ENCODE data around the gene FAM151B.

The FAM151B gene, protein sequence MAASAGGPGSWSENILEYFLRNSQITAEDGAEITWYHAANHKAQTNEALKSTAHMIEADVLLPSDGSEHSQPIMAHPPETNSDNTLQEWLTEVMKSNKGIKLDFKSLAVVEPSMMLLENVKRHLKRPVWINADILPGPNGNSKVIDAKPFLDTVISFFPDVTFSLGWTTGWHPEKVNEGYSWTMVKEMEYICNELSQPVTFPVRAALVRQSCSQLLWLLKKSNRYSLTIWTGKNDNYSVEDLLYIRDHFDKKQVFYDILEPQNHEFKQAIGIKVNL

DNA sequence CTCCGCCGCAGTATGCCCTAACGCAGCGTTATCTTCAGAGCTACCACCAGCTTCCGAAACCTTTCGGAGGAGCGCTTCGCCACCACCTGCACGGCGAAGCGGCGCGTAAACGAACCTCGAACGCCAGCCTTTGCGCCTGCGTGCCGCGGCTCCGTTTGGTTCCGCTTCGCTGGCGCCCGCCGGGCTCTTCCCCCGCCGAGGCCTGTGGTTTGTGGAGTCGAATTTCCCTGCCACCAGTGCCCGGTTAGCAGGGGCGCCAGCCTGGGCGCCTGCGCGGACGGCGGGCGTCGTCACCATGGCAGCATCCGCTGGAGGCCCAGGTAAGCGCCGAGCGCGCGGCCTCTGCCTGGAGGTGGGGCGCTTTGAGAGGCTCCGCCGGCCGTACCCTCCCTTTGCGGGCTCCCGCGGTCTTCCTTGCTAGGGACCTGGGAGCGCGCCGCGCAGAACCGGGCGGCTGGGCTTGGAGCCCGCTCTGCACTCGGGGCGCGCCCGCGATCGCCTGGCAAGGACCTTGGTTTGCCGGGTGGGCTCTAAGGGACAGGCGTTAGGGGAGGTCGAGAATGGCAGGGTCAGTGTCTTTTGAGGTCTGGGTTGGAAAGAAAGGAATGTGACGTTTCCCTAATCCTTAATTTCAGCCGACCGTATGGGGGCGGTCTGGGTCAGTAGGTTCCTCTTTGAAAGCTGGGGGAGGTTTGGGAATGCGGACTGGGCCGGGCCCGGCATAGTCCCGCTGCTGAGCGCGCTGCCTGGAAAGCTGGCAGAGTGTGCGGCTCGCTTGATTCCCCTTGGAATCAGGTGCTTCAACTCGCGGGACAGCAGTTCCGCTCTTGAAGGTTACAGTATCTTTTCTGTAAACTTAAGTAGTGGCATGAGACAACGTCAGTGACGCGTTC, at the start of gene FAM151B:
Gene FAM151B, plus strand, starts transcription at position 272 of the 893 bp plus-strand sequence. Its CDS starts 24 bp downstream, at position 296.
- Histone ChIP-seq H3K9ac (ENCODE audit: low read depth, low read length, poor library complexity, severe bottlenecking) (peak within 1 kb of the TSS; percentile 74), H3K4me3 (ENCODE audit: low read length, poor library complexity, severe bottlenecking) (peak within 1 kb of the TSS; percentile 76)

DNA sequence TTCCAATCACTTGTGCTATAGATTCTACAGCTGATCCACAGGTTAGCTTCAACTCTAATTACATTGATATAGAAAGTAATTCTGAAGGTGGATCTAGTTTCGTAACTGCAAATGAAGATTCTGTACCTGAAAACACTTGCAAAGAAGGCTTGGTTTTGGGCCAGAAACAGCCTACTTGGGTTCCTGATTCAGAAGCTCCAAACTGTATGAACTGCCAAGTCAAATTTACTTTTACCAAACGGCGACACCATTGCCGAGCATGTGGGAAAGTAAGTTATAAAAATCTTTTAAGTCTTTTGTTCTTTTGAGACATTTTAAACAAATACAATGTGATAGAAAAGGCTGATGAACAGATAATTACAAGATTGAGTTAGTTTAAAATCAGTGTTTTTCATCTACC, 49.2 kb upstream of the FAM151B start:
- H3K4me3 ChIP-seq (ENCODE audit: low read length, poor library complexity, severe bottlenecking) = no peak overlapping the region
- H3K9me2 ChIP-seq (replicated peaks; ENCODE audit: low read depth, low read length) = no peaks in the 10 kb centered on the region
- peaks cover 63% of the 10 kb centered on the region; the same call in 1 of the 2 replicates for H3K36me3 ChIP-seq (ENCODE audit: insufficient read depth, low read length)
- H2AFZ ChIP-seq (ENCODE audit: low read length) = no peak overlapping the region
- no peaks in the 10 kb centered on the region for H3K79me2 ChIP-seq (ENCODE audit: insufficient read depth, low read length)
- no peaks in the 10 kb centered on the region for H3F3A ChIP-seq (ENCODE audit: low read depth)
- H3K9ac ChIP-seq (ENCODE audit: low read depth, low read length, poor library complexity, severe bottlenecking) = no peak overlapping the region
- no peaks in the 10 kb centered on the region for H3K9me3 ChIP-seq (ENCODE audit: insufficient read depth, low read depth, low read length)
- H3K27me3 ChIP-seq (ENCODE audit: insufficient read depth, low read length, poor library complexity, severe bottlenecking) = no peaks in the 10 kb centered on the region
- TF ChIP-seq, protein P1, sequence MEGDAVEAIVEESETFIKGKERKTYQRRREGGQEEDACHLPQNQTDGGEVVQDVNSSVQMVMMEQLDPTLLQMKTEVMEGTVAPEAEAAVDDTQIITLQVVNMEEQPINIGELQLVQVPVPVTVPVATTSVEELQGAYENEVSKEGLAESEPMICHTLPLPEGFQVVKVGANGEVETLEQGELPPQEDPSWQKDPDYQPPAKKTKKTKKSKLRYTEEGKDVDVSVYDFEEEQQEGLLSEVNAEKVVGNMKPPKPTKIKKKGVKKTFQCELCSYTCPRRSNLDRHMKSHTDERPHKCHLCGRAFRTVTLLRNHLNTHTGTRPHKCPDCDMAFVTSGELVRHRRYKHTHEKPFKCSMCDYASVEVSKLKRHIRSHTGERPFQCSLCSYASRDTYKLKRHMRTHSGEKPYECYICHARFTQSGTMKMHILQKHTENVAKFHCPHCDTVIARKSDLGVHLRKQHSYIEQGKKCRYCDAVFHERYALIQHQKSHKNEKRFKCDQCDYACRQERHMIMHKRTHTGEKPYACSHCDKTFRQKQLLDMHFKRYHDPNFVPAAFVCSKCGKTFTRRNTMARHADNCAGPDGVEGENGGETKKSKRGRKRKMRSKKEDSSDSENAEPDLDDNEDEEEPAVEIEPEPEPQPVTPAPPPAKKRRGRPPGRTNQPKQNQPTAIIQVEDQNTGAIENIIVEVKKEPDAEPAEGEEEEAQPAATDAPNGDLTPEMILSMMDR (conservative IDR thresholded peaks at IDR 0.05; ENCODE audit: low read length) = no peak
- no peak for TF ChIP-seq EZH2phosphoT487 (IDR thresholded peaks at IDR 0.05; ENCODE audit: borderline replicate concordance)
- H3K4me1 ChIP-seq (ENCODE audit: insufficient read depth, low read length, poor library complexity, severe bottlenecking) = peaks cover 9% of the 10 kb centered on the region
- no peak overlapping the region for H3K4me2 ChIP-seq (ENCODE audit: low read depth, low read length, poor library complexity, severe bottlenecking)
- H4K20me1 ChIP-seq (ENCODE audit: insufficient read depth, low read length, poor library complexity, severe bottlenecking) = peaks cover 3% of the 10 kb centered on the region

More for the DNA sequence above, at the start of gene FAM151B:
- Histone ChIP-seq H3K79me2 (ENCODE audit: insufficient read depth, low read length) (no peaks in the 10 kb centered on the region), H3K4me2 (ENCODE audit: low read depth, low read length, poor library complexity, severe bottlenecking) (peak within 1 kb of the TSS; percentile 77), H2AFZ (ENCODE audit: low read length) (peak within 1 kb of the TSS; percentile 94), H3K27me3 (ENCODE audit: insufficient read depth, low read length, poor library complexity, severe bottlenecking) (no peaks in the 10 kb centered on the region), H3K4me1 (ENCODE audit: insufficient read depth, low read length, poor library complexity, severe bottlenecking) (peaks cover 6% of the 10 kb centered on the region), H3K36me3 (ENCODE audit: insufficient read depth, low read length) (no peaks in the 10 kb centered on the region), H3F3A (ENCODE audit: low read depth) (no peaks in the 10 kb centered on the region), H4K20me1 (ENCODE audit: insufficient read depth, low read length, poor library complexity, severe bottlenecking) (no peaks in the 10 kb centered on the region), H3K9me2 (replicated peaks; ENCODE audit: low read depth, low read length) (no peaks in the 10 kb centered on the region), H3K9me3 (ENCODE audit: insufficient read depth, low read depth, low read length) (no peaks in the 10 kb centered on the region)
- TF ChIP-seq, protein P1 (conservative IDR thresholded peaks at IDR 0.05; ENCODE audit: low read length) = no peak
- no peak for TF ChIP-seq EZH2phosphoT487 (IDR thresholded peaks at IDR 0.05; ENCODE audit: borderline replicate concordance)

DNA sequence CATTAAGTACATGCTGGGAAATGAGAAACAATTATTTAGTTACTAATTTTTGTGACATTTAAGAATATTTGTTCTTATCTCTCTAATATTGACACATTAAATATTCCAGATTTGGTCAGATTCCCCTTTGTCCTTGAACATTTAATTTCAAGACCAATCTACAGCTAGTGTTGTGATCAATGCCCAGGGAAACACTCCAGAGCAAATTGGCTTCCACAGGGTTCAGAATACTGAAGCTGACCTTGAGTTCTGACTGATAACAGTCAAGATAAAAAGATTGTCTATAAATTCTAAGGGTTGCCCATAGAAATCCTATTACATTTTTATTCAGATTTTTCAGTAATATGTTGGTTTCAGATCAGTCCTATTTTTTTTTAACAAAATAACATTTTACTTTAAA, 48.7 kb upstream of the FAM151B start:
- no peaks in the 10 kb centered on the region for H3K27me3 ChIP-seq (ENCODE audit: insufficient read depth, low read length, poor library complexity, severe bottlenecking)
- H3K36me3 ChIP-seq (ENCODE audit: insufficient read depth, low read length) = peaks cover 63% of the 10 kb centered on the region
- no peak overlapping the region for H3K4me2 ChIP-seq (ENCODE audit: low read depth, low read length, poor library complexity, severe bottlenecking)
- H3F3A ChIP-seq (ENCODE audit: low read depth) = no peaks in the 10 kb centered on the region
- no peak for TF ChIP-seq EZH2phosphoT487 (IDR thresholded peaks at IDR 0.05; ENCODE audit: borderline replicate concordance)
- TF ChIP-seq, protein P1 (conservative IDR thresholded peaks at IDR 0.05; ENCODE audit: low read length) = no peak
- H3K79me2 ChIP-seq (ENCODE audit: insufficient read depth, low read length) = no peaks in the 10 kb centered on the region
- H3K9me3 ChIP-seq (ENCODE audit: insufficient read depth, low read depth, low read length) = no peaks in the 10 kb centered on the region
- no peaks in the 10 kb centered on the region for H3K9me2 ChIP-seq (replicated peaks; ENCODE audit: low read depth, low read length)
- H4K20me1 ChIP-seq (ENCODE audit: insufficient read depth, low read length, poor library complexity, severe bottlenecking) = peaks cover 3% of the 10 kb centered on the region
- no peak overlapping the region for H2AFZ ChIP-seq (ENCODE audit: low read length)
- H3K4me3 ChIP-seq (ENCODE audit: low read length, poor library complexity, severe bottlenecking) = no peak overlapping the region
- peaks cover 9% of the 10 kb centered on the region for H3K4me1 ChIP-seq (ENCODE audit: insufficient read depth, low read length, poor library complexity, severe bottlenecking)
- no peak overlapping the region for H3K9ac ChIP-seq (ENCODE audit: low read depth, low read length, poor library complexity, severe bottlenecking)
